DMS79 treated with DMSO at 0.1 percent for 48 hours (cell line): Measurements from ENCODE around the gene MVB12B.
"Not testable (repeated sequence)": the region's sequence is repeated elsewhere in the genome, so short reads cannot be mapped to it uniquely, and the experiment has no call there.

Experiments
- DNase-seq: peaks from one replicate; lab custom pipeline; 2025; lab: John Stamatoyannopoulos, UW

The MVB12B gene

GRCh38 chr9:126326228-126327005 is at the start of gene MVB12B:
TSS of gene MVB12B (plus strand) at chr9:126326829. CDS start at chr9:126326930, 101 bp downstream.
- no peak for DNase-seq

GRCh38 chr9:126283799-126284465 is 42.7 kb upstream of the MVB12B start:
- no peak for DNase-seq

- not testable (repeated sequence) for DNase-seq
These were observed 41.0 kb upstream of the MVB12B start for GRCh38 chr9:126285652-126286051.

GRCh38 chr9:126287166-126287866 is 39.3 kb upstream of the MVB12B start:
- DNase-seq = no peak

- no peak for DNase-seq
These were observed 35.8 kb upstream of the MVB12B start for GRCh38 chr9:126290871-126291270.

GRCh38 chr9:126291925-126292324 is 34.7 kb upstream of the MVB12B start:
- DNase-seq = no peak

GRCh38 chr9:126292736-126293521 is 33.7 kb upstream of the MVB12B start:
- DNase-seq = no peak

- no peak for DNase-seq
These were observed 33.1 kb upstream of the MVB12B start for GRCh38 chr9:126293522-126293889.

GRCh38 chr9:126294331-126295081 is 32.1 kb upstream of the MVB12B start:
- DNase-seq = no peak

GRCh38 chr9:126295082-126295477 is 31.5 kb upstream of the MVB12B start:
- no peak for DNase-seq

- no peak for DNase-seq
These were observed 31.1 kb upstream of the MVB12B start for GRCh38 chr9:126295516-126295915.

GRCh38 chr9:126295936-126296600 is 30.6 kb upstream of the MVB12B start:
- DNase-seq = no peak

GRCh38 chr9:126296687-126297086 is 29.9 kb upstream of the MVB12B start:
- no peak for DNase-seq

GRCh38 chr9:126297661-126298060 is 29.0 kb upstream of the MVB12B start:
- DNase-seq = no peak

- no peak for DNase-seq
These were observed 28.4 kb upstream of the MVB12B start for GRCh38 chr9:126298063-126298801.

- DNase-seq = no peak
These were observed 26.8 kb upstream of the MVB12B start for GRCh38 chr9:126299706-126300276.

GRCh38 chr9:126301196-126301595 is 25.4 kb upstream of the MVB12B start:
- no peak for DNase-seq

- DNase-seq = peak; percentile 5
These were observed 24.5 kb upstream of the MVB12B start for GRCh38 chr9:126301985-126302603.

- DNase-seq = no peak
These were observed 23.9 kb upstream of the MVB12B start for GRCh38 chr9:126302730-126303129.
